GM19324 (cell line): ENCODE results near the gene KRT34.
"Not testable (repeated sequence)": the region's sequence is repeated elsewhere in the genome, so short reads cannot be mapped to it uniquely, and the experiment has no call there.

Experiments used
- ATAC-seq: cut with Tn5 transposase; IDR thresholded peaks from one replicate; pipeline ENCODE4 v1.9.1; 2021; ENCODE audit warnings: mild to moderate bottlenecking, moderate library complexity; ENCODE audit not compliant: unreplicated experiment, low FRiP score

Gene KRT34

DNA sequence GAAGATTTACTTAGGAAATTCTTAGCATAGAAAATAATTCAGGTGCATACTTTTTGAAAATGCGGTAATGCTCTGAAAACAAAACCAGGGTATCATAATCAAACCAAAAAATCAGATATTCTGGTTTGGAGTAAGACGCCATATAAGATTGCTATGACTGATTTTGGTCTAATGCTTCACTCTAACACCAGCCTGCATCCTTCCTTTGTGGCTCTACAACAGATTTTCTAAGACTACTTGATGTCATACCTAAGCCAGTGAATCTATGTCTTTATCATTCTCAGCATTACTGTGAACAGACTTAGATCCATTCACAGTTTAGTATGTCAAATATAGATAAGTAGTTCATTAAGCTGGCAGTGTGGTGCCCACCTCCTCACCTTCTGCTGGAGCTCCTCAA is 13.1 kb downstream of the KRT34 start:
- ATAC-seq, result no peak

GRCh38 chr17:41367426-41368075 is 14.6 kb downstream of the KRT34 start:
- no peak for ATAC-seq

- ATAC-seq, result no peak
Measured at GRCh38 chr17:41366070-41366469, 16.0 kb downstream of the KRT34 start.

DNA sequence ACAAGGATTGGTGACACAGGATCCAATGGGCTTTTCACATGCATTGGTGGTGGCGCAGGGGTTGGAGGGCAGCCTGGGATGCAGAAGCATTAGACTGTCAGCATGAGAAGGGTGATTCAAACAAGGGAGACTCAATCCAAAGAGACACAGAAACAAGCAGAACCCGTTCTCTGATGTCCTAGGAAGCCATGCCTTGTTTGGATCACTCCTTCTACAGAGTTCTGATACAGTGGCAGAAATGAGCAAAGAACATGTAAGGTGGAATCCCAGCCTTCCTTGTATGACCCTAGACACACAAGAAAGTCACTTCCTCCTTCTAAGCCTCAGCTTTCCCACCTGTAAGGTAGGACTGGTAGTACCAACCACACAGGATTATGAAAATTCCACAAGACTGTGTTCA is 18.2 kb downstream of the KRT34 start:
- no peak for ATAC-seq

DNA sequence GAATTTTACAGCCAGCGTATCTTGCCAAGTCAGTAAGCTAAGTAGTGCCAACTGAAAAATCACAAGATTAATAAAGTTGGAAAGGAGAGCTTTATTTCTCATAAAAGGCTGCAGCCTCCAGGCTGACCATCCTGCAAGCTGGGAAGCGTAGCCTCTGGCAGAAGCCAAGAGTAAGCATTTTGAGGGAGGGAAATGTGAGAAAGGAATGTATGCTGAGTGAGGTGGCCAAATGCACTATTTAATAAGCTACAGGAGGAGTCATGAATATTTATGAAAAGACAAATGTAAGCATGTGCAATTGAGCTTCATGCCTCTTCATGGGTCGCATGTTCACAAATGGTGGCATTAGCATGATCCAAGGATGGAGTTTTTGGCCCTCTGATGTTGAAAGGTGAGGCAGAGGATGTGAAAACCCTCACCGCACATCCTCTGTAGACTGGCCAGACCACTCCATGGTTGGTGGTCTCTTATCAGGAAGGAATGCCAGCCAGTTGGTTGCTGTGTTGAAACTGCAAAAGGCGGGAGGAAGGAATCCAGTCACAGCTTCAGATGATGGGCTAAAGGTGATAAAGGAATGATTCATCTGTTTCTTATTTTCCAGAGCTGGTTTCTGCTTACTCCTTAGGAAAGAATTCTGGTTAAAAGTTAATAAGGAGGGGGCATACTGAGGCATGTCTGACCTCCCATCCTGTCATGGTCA is 21.7 kb downstream of the KRT34 start:
- ATAC-seq, result no peak

- no peak for ATAC-seq
Measured at GRCh38 chr17:41354536-41354935, 27.6 kb downstream of the KRT34 start.

DNA sequence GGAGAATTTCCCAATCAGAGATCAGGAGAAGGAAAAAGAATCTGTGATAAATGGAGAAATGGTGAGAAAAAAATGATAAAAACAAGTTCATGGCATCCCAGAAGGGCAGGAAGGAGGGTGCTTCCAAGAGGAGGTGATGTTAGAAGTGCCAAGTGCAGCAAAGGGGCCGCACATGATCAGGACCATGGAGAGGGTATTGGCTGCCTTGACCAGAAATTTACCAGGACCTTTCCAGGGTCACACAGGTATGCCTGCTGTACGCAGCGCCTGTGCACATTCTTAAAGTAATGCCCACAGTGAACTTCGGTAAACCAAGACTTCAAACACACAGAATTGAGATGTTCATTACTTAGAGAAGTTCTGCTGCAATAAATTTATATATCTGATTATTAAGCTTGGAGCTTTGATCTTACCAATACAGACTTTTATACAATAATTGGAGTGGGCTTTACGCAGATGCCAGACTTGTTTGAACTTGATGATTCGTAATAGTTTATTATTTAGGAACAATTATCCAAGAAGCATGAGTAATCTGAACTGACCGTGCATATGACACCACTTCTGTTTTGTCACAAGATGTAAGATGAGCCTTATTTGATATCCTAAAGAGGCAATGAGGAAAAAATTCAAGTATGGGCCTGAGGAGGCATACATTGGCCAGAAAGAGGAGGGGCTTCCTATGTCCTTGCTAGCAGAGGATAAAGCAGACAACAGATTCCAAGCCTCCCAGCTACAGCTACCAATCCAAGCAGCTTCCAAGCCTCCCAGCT is 29.3 kb downstream of the KRT34 start:
- ATAC-seq, result no peak

GRCh38 chr17:41351177-41351576 is 30.9 kb downstream of the KRT34 start:
- ATAC-seq, result no peak

DNA sequence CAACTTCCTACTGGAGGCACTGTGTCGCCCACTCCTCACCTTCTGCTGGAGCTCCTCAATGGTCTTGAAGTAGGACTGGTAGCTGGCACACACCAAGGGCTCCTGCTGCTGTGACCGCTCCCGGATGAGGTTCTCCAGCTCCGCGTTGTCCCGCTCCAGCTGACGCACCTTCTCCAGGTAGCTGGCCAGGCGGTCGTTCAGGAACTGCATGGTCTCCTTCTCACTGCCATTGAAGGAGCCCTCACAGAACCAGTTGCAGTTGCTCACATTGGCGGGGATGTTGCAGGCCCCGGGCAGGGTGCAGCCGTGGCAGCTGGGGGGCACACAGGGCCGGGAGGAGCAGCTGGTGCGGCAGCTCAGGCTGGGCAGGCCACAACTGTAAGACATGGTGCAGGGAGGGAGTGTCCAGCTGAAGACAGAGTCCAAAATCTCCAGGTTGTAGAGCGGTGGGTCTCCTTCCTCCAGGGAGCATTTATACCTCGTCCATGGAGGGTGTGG is 31.7 kb downstream of the KRT34 start, which contains the start of gene KRT33A:
Gene KRT33A (minus strand): TSS at position 448 of the 498 bp plus-strand sequence. CDS start 61 bp downstream, at position 387.
- ATAC-seq, result not testable (repeated sequence)

GRCh38 chr17:41347869-41348760 is 34.0 kb downstream of the KRT34 start:
- ATAC-seq, result no peak

GRCh38 chr17:41346421-41346820 is 35.7 kb downstream of the KRT34 start:
- not testable (repeated sequence) for ATAC-seq

DNA sequence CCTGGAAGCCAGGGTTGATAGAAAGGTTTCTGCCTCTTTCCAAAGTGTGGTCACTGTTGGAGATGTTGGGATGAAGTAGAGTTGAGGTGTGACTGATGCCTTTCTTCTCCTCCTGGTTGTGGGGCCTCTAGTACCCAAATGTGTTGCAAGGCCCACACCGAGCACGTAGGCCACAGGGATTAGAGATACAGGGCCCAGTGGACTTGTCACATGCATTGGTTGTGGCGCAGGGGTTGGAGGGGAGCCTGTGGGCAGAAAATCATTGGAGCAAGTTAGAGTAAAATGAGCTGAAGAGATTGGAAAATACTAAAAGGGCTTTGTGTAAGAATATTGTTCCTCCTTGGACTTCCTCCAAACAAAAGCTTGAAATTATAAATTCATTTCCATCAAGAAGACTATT is 36.1 kb downstream of the KRT34 start:
- ATAC-seq, result no peak

GRCh38 chr17:41343029-41343428 is 39.1 kb downstream of the KRT34 start:
- ATAC-seq, result no peak

DNA sequence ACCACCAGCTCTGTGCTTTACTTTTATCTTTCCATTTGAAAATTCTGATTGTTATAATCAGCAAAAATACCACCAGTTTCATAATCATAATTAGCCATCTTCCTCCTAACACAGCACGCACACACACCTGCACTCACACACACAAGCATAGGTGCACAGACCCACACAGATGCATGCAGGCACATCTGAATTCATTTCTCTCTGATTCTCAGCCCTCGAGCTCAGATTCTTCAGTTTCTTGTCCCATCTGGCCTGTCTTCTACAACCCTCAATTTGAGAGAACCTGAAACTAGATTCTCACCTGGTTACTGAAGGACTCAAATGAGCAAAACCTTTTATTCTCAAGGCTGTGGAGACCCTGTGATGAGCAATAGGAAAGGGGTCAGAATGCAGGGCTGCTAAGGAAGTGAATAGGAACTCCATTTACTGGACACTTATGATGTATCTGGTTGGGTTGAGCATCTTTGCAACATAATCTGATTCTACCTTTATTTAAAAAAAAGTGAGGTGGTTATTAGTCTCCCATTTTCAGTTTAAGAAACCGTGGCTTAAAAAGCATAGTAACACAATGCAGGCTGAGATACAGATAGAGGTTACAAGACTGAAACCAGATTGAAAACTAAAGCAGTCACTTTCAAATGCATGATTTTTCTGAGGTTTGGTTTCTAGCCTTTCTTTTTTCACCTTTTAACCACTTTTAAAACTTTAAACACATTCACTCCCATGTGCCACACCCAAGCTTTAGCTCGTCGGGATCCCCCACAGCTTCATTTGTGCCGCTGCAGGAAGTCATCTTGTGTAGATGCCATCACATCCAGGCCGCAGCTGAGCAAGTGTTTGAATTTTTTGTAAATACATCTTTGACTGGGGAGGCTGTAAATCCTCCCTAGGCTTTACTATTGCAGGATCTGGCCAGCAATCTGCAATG is 40.9 kb downstream of the KRT34 start:
- no peak for ATAC-seq

- no peak for ATAC-seq
Measured at GRCh38 chr17:41340494-41340893, 41.6 kb downstream of the KRT34 start.

GRCh38 chr17:41339571-41340172 is 42.4 kb downstream of the KRT34 start:
- no peak for ATAC-seq

GRCh38 chr17:41338961-41339485 is 43.1 kb downstream of the KRT34 start:
- ATAC-seq, result no peak

DNA sequence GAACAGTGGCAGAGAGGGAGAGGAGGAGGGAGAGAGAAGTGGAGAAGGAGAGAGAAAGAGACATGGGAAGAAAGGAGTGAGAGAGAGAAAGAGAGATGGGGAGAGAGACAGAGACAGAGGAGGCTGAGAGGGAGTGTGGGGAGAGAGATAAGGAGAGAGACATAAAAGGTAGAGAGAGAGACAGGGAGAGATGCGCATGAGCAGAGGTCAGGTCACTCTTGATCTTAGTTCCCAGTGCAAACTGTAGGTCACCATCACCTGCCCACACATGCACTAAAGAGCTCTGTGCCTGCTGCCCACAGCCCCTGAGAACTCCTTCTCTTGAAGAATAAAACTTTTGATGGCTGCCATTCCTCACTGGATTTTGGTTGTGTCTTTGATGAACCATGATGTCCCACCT is 46.4 kb downstream of the KRT34 start:
- ATAC-seq, result no peak
